Stomach (tissue), 9 donors: ENCODE results near the gene GRIK2. TPM values are rescaled to one million over a fixed set of nuclear protein-coding genes. Genes with fewer than 3 reads are reported as not detected.
A peak's percentile ranks its signal among the peaks of the same experiment; 100 is the strongest.

Experiments
- DNase-seq, 2 donors: peaks; one replicate each; pipeline versions ENCODE4 v3.0.0 to v3.0.0-alpha.2; 2013 to 2019
- H3K27ac ChIP-seq, 5 donors: fragments of 200-600 bp in 4 of 5; sonication (generic) in 4 of 5; one replicate each; pipeline ENCODE4 v1.5.1; 2013 to 2019; ENCODE audit warnings: mild to moderate bottlenecking in 1 of 5, moderate library complexity in 1 of 5
- H3K27me3 ChIP-seq, 3 donors: fragments of 200-600 bp; sonication (generic); one replicate each; pipeline ENCODE4 v1.5.1; 2017 to 2019; ENCODE audit warnings: mixed run types in 1 of 3
- H3K36me3 ChIP-seq, 4 donors: fragments of 200-600 bp; sonication (generic); 1 replicate in 3 of 4; 2 replicates in 1 of 4; pipeline ENCODE4 v1.5.1; 2016 to 2019
- H3K4me1 ChIP-seq, 4 donors: fragments of 200-600 bp; sonication (generic); one replicate each; pipeline ENCODE4 v1.5.1; 2016 to 2019
- H3K4me3 ChIP-seq, 4 donors: fragments of 200-600 bp; sonication (generic) in 3 of 4; one replicate each; pipeline ENCODE4 v1.5.1; 2016 to 2019; ENCODE audit warnings: mild to moderate bottlenecking in 1 of 4
- H3K9me3 ChIP-seq, 4 donors: fragments of 200-600 bp; sonication (generic); one replicate each; pipeline ENCODE4 v1.5.1; 2016 to 2019
- EP300 ChIP-seq: sonication (generic); formaldehyde crosslinking; IDR thresholded peaks from one replicate; pipeline ENCODE4 v1.6.1; 2017; ENCODE audit warnings: antibody characterized with exemption
- POLR2A ChIP-seq, 4 donors: fragments of 450-650 bp; IDR thresholded peaks; one replicate each; pipeline ENCODE4 v1.6.1; 2016; ENCODE audit warnings: antibody characterized with exemption in 4 of 4, control low read depth in 2 of 4, mild to moderate bottlenecking in 1 of 4, moderate library complexity in 1 of 4
- POLR2AphosphoS5 ChIP-seq, 3 donors: sonication (generic); formaldehyde crosslinking; IDR thresholded peaks; one replicate each; pipeline ENCODE4 v1.6.1; 2016; ENCODE audit warnings: antibody characterized with exemption in 3 of 3
- WGBS, 5 donors: extraction: QIAGEN DNeasy Blood & Tissue Kit in 3 of 5; methylation state at CpG; one replicate each; pipeline versions ENCODE4 v1.1.5 to v1.1.7; 2013 to 2018; 5-methylcytosine and 5-hydroxymethylcytosine counted together
- intact Hi-C: fragments of 100-400 bp; cut with DNase I; formaldehyde crosslinking; loops from one replicate; pipeline ENCODE4 v1.15.1; 2023; ENCODE audit warnings: low total_unique reads
- polyA plus RNA-seq, 3 donors: library from polyadenylated mRNA; stranded (reverse); fragments of 200-250 nt; gene quantifications; one replicate each; pipeline ENCODE4 v1.2.3, GENCODE V29; 2013
- total RNA-seq, 5 donors: library from RNA; depleted of rRNA; stranded (reverse); fragments of >200 nt; gene quantifications; one replicate each; pipeline versions ENCODE4 v1.1.0 to v1.2.3, GENCODE V29; 2014 to 2016
- TF ChIP-seq, protein P1 (sequence below), 7 experiments: fragments of 450-650 bp in 4 of 7; fragments of 200-600 bp in 3 of 7; sonication (generic) in 3 of 7; IDR thresholded peaks; one replicate each; pipeline ENCODE4 v1.5.1; 2016 to 2019; ENCODE audit warnings: antibody characterized with exemption in 7 of 7, control low read depth in 2 of 7, mild to moderate bottlenecking in 1 of 7
- donor health status: healthy with polysubstance abuse.
- donor health status: Bipolar disorder and iron deficiency.
- donor health status: healthy.

GRIK2 gene
- total and polyA plus RNA-seq, 8 donors = 0.06 to 7.7 (median 0.50) TPM; not detected in 3

DNA sequence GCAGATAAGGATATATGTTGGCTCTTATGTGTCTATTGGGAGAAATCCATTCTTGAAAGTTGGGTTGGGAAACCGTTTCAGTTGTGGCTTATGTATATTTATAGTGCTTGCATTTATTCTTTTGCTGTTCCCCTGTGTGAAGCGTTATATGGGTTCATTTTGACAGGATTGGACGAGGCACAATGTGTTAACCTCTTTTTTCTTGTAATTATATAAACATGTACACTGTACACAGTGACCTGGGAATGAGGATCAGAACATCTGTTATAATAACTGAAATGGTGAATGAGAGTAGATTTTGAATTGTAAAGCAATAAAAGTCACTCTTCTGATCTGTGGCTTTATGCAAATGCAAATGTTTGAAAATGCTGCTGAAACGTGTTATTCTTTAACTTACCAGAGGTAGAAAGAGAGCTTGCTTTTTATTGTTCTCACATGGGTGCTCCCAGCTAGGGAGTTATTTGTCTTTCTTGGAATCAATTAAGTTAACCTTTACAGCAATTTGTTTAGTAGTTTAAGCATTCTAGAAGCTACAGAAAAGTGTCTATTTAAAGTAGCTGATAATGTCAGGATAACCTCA is 213.7 kb downstream of the GRIK2 start:
- no peak overlapping the region for H3K4me3 ChIP-seq
- 20 to 42% (median 23%) methylated on average over 4 of the region's 4 CpGs for WGBS, 5 donors
- H3K27me3 ChIP-seq = no peaks in the 10 kb centered on the region
- TF ChIP-seq EP300 = no peak
- no peak for TF ChIP-seq POLR2AphosphoS5 (IDR thresholded peaks at IDR 0.05)
- TF ChIP-seq POLR2A (IDR thresholded peaks at IDR 0.05) = no peak
- TF ChIP-seq, protein P1, sequence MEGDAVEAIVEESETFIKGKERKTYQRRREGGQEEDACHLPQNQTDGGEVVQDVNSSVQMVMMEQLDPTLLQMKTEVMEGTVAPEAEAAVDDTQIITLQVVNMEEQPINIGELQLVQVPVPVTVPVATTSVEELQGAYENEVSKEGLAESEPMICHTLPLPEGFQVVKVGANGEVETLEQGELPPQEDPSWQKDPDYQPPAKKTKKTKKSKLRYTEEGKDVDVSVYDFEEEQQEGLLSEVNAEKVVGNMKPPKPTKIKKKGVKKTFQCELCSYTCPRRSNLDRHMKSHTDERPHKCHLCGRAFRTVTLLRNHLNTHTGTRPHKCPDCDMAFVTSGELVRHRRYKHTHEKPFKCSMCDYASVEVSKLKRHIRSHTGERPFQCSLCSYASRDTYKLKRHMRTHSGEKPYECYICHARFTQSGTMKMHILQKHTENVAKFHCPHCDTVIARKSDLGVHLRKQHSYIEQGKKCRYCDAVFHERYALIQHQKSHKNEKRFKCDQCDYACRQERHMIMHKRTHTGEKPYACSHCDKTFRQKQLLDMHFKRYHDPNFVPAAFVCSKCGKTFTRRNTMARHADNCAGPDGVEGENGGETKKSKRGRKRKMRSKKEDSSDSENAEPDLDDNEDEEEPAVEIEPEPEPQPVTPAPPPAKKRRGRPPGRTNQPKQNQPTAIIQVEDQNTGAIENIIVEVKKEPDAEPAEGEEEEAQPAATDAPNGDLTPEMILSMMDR (IDR thresholded peaks at IDR 0.05) = no peak
- peak in 1 of 2 donors; percentile 11 for DNase-seq
- H3K9me3 ChIP-seq = no peaks in the 10 kb centered on the region
- intact Hi-C loops = no loop called here
- no peak overlapping the region for H3K27ac ChIP-seq
- peaks cover 0 to 3% (median 0%) of the 10 kb centered on the region in 4 donors for H3K4me1 ChIP-seq
- no peaks in the 10 kb centered on the region for H3K36me3 ChIP-seq

DNA sequence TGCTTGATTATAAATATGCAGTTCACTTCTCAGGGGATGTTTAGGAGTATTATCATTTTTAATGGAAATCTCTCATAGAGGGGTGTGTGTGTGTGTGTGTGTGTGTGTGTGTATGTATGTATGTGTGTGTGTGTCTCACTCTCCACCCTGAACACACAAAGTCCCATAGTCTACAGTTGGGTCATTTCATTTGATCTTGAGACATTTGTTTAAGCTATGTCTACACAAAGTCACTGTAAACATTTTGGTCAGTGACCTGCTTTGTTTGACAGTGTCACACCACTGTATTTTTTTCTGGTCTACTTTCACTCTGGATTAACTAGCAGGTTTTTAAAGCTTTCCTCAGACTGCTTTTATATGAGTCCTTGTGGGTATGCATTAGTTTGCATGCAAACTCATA is 215.2 kb downstream of the GRIK2 start:
- H3K27ac ChIP-seq = no peak overlapping the region
- intact Hi-C loops = no loop called here
- H3K4me3 ChIP-seq = no peak overlapping the region
- no peak for TF ChIP-seq EP300
- no peak for TF ChIP-seq POLR2A (IDR thresholded peaks at IDR 0.05)
- TF ChIP-seq, protein P1 (IDR thresholded peaks at IDR 0.05) = no peak
- no peak for TF ChIP-seq POLR2AphosphoS5 (IDR thresholded peaks at IDR 0.05)
- peaks cover 0 to 3% (median 0%) of the 10 kb centered on the region in 4 donors for H3K4me1 ChIP-seq
- DNase-seq = peak in 1 of 2 donors; percentile 27
- H3K27me3 ChIP-seq = no peaks in the 10 kb centered on the region
- no peaks in the 10 kb centered on the region for H3K9me3 ChIP-seq
- no peaks in the 10 kb centered on the region for H3K36me3 ChIP-seq

DNA sequence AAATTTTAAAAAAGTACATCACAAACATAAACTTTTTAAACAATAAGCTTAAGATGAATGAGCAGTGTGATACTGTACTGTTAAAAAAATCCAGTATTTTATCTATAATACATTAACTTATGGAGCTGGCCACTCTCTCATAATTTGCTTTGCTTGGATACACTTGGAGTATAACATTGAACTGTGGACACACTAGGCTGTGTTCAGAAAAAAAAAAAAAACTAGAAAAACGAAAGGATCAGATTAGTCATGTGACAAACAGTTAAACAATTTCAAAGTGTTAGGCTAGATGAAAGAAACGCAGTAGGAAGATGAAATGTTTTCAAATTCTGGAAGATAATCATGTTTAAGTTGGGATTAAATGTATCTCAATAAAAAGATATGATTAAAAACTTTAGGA is 220.0 kb downstream of the GRIK2 start:
- no peak for TF ChIP-seq POLR2A (IDR thresholded peaks at IDR 0.05)
- no peak for TF ChIP-seq EP300
- no peak for TF ChIP-seq POLR2AphosphoS5 (IDR thresholded peaks at IDR 0.05)
- TF ChIP-seq, protein P1 (IDR thresholded peaks at IDR 0.05) = no peak
- 30 to 38% (median 31%) methylated on average over 2 of the region's 2 CpGs for WGBS, 5 donors
- no peak for DNase-seq
- no peaks in the 10 kb centered on the region for H3K4me1 ChIP-seq
- H3K27ac ChIP-seq = no peak overlapping the region
- no peaks in the 10 kb centered on the region for H3K27me3 ChIP-seq
- H3K9me3 ChIP-seq = no peaks in the 10 kb centered on the region
- no peak overlapping the region for H3K4me3 ChIP-seq
- H3K36me3 ChIP-seq = no peaks in the 10 kb centered on the region
- intact Hi-C loops = no loop called here

DNA sequence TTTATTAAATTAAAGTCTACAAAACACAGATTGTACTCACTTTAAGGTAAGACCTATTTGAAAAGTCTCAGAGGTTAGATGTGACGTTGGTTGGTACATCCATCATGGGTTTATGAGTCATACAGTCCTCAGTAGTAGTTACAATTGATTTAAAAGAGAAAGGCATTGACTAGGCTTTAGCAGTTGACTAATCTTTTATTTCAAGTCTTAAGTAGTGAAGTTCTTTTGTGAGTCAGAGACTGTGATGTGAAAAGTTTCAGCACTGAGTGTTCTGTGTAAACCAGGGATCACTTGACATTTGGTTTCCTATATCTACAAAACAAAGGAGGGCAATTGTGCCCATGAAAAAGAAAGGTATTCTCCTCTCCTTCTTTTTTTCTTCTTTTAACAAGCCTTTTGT is 221.3 kb downstream of the GRIK2 start:
- DNase-seq = no peak
- 23 to 34% (median 26%) methylated on average over 1 of the region's 1 CpG for WGBS, 5 donors
- no peak overlapping the region for H3K27ac ChIP-seq
- intact Hi-C loops = no loop called here
- TF ChIP-seq, protein P1 (IDR thresholded peaks at IDR 0.05) = no peak
- TF ChIP-seq EP300 = no peak
- no peak for TF ChIP-seq POLR2AphosphoS5 (IDR thresholded peaks at IDR 0.05)
- TF ChIP-seq POLR2A (IDR thresholded peaks at IDR 0.05) = no peak
- no peaks in the 10 kb centered on the region for H3K27me3 ChIP-seq
- no peak overlapping the region for H3K4me3 ChIP-seq
- H3K9me3 ChIP-seq = no peaks in the 10 kb centered on the region
- H3K4me1 ChIP-seq = no peaks in the 10 kb centered on the region
- no peaks in the 10 kb centered on the region for H3K36me3 ChIP-seq
